ENCODE measurements around the gene ITSN2. TPM values are rescaled to one million over a fixed set of nuclear protein-coding genes. Genes with fewer than 3 reads are reported as not detected.
"Not testable (repeated sequence)": the region's sequence is repeated elsewhere in the genome, so short reads cannot be mapped to it uniquely, and the experiment has no call there.

ITSN2 gene
- total RNA-seq, 1 donor from 2014 or later: 46.1 TPM

- intact Hi-C loops (cut with DNase I): no loop called here
Observed at GRCh38 chr2:24342110-24342910, 18.0 kb downstream of the ITSN2 start.

GRCh38 chr2:24339856-24340262, 20.5 kb downstream of the ITSN2 start:
- intact Hi-C loops (cut with DNase I): no loop called here
- DNase-seq (ENCODE audit: low spot score): no peak

More at GRCh38 chr2:24342110-24342910, 18.0 kb downstream of the ITSN2 start:
- no peak for DNase-seq (ENCODE audit: low spot score)

GRCh38 chr2:24339098-24339497, 21.2 kb downstream of the ITSN2 start:
- intact Hi-C loops (cut with DNase I); DNase-seq (ENCODE audit: low spot score): not testable (repeated sequence)

- DNase-seq (ENCODE audit: low spot score): no peak
Observed at GRCh38 chr2:24337890-24338289, 22.4 kb downstream of the ITSN2 start.

GRCh38 chr2:24336811-24337210, 23.5 kb downstream of the ITSN2 start:
- intact Hi-C loops (cut with DNase I): no loop called here
- no peak for DNase-seq (ENCODE audit: low spot score)

More at GRCh38 chr2:24337890-24338289, 22.4 kb downstream of the ITSN2 start:
- intact Hi-C loops (cut with DNase I): no loop called here

- no peak for DNase-seq (ENCODE audit: low spot score)
- intact Hi-C loops (cut with DNase I): no loop called here
Observed at GRCh38 chr2:24334245-24334633, 26.1 kb downstream of the ITSN2 start.

GRCh38 chr2:24332791-24333540, 27.4 kb downstream of the ITSN2 start:
- no peak for DNase-seq (ENCODE audit: low spot score)
- intact Hi-C loops (cut with DNase I): no loop called here

- intact Hi-C loops (cut with DNase I): no loop called here
- DNase-seq (ENCODE audit: low spot score): no peak
Observed at GRCh38 chr2:24330161-24330560, 30.2 kb downstream of the ITSN2 start.

- no peak for DNase-seq (ENCODE audit: low spot score)
- intact Hi-C loops (cut with DNase I): no loop called here
Observed at GRCh38 chr2:24329700-24330099, 30.6 kb downstream of the ITSN2 start.

- no peak for DNase-seq (ENCODE audit: low spot score)
- intact Hi-C loops (cut with DNase I): no loop called here
Observed at GRCh38 chr2:24328010-24328409, 32.3 kb downstream of the ITSN2 start.

- DNase-seq (ENCODE audit: low spot score): no peak
- intact Hi-C loops (cut with DNase I): no loop called here
Observed at GRCh38 chr2:24317491-24317920, 42.8 kb downstream of the ITSN2 start.

- intact Hi-C loops (cut with DNase I): no loop called here
- DNase-seq (ENCODE audit: low spot score): no peak
Observed at GRCh38 chr2:24315669-24316068, 44.7 kb downstream of the ITSN2 start.

GRCh38 chr2:24313744-24314632, 46.3 kb downstream of the ITSN2 start:
- no peak for DNase-seq (ENCODE audit: low spot score)
- intact Hi-C loops (cut with DNase I): no loop called here

- intact Hi-C loops (cut with DNase I): no loop called here
- DNase-seq (ENCODE audit: low spot score): no peak
Observed at GRCh38 chr2:24307961-24308360, 52.4 kb downstream of the ITSN2 start.

GRCh38 chr2:24304631-24305030, 55.7 kb downstream of the ITSN2 start:
- intact Hi-C loops (cut with DNase I): loop anchor here (5.0 kb wide), 2 partner anchors 58 to 78 kb away; partner anchors contain the start of gene ITSN2
- DNase-seq (ENCODE audit: low spot score): no peak

GRCh38 chr2:24304098-24304497, 56.2 kb downstream of the ITSN2 start:
- DNase-seq (ENCODE audit: low spot score): peak; percentile 79
- intact Hi-C loops (cut with DNase I): loop anchor here (5.0 kb wide), 2 partner anchors 58 to 78 kb away; partner anchors contain the start of gene ITSN2

- DNase-seq (ENCODE audit: low spot score): no peak
- intact Hi-C loops (cut with DNase I): loop anchor here (5.0 kb wide), 2 partner anchors 61 to 81 kb away; partner anchors contain the start of gene ITSN2
Observed at GRCh38 chr2:24301599-24301998, 58.7 kb downstream of the ITSN2 start.

- intact Hi-C loops (cut with DNase I): loop anchor here (10.0 kb wide), 1 partner anchor 53 kb away; no protein-coding TSS in a partner anchor
- no peak for DNase-seq (ENCODE audit: low spot score)
Observed at GRCh38 chr2:24297663-24298062, 62.7 kb downstream of the ITSN2 start.

GRCh38 chr2:24287171-24287570, 73.2 kb downstream of the ITSN2 start:
- intact Hi-C loops (cut with DNase I): no loop called here
- no peak for DNase-seq (ENCODE audit: low spot score)
